WI38 (cell line): ENCODE results near the gene MDFI.

Experiments used
- H3K4me3 ChIP-seq: 2 replicates; pipeline ENCODE4 v1.5.1; 2011; ENCODE audit warnings: low read depth, mild to moderate bottlenecking, control low read depth, low read length
- CTCF ChIP-seq: IDR thresholded peaks from 2 replicates; pipeline ENCODE4 v1.5.1; 2012; ENCODE audit warnings: low read depth, mild to moderate bottlenecking, control low read depth, low read length

The MDFI gene

GRCh38 chr6:41694815-41695526, 56.7 kb downstream of the MDFI start:
- no peak overlapping the region for H3K4me3 ChIP-seq
- no peak for TF ChIP-seq CTCF

- TF ChIP-seq CTCF, result no peak
- H3K4me3 ChIP-seq, result no peak overlapping the region
These were observed 57.6 kb downstream of the MDFI start for GRCh38 chr6:41695825-41696224.

GRCh38 chr6:41696788-41697187, 58.5 kb downstream of the MDFI start:
- TF ChIP-seq CTCF, result no peak
- no peak overlapping the region for H3K4me3 ChIP-seq

GRCh38 chr6:41697861-41698781, 59.9 kb downstream of the MDFI start:
- no peak for TF ChIP-seq CTCF

GRCh38 chr6:41699063-41699462, 60.8 kb downstream of the MDFI start:
- no peak for TF ChIP-seq CTCF
- no peak overlapping the region for H3K4me3 ChIP-seq

More at GRCh38 chr6:41697861-41698781, 59.9 kb downstream of the MDFI start:
- no peak overlapping the region for H3K4me3 ChIP-seq

- TF ChIP-seq CTCF, result no peak
- no peak overlapping the region for H3K4me3 ChIP-seq
These were observed 62.4 kb downstream of the MDFI start for GRCh38 chr6:41700463-41701347.
